Measurements from ENCODE around the gene ERCC6.

GRCh38 chr10:49527061-49527460, 11.9 kb downstream of the ERCC6 start:
- no peak for TF ChIP-seq POLR2AphosphoS5 (IDR thresholded peaks at IDR 0.05)
- no peak for TF ChIP-seq CTCF (IDR thresholded peaks at IDR 0.05; ENCODE audit: poor library complexity, severe bottlenecking)
- TF ChIP-seq TAF1 (IDR thresholded peaks at IDR 0.05; ENCODE audit: low read depth) = no peak
- no peak for TF ChIP-seq EZH2 (IDR thresholded peaks at IDR 0.05; ENCODE audit: borderline replicate concordance, insufficient read depth, low read length, poor library complexity, severe bottlenecking)
- no peak for TF ChIP-seq EP300 (conservative IDR thresholded peaks at IDR 0.05; ENCODE audit: poor library complexity, severe bottlenecking)
- no peak for TF ChIP-seq RAD21 (conservative IDR thresholded peaks at IDR 0.05)
- no peak for TF ChIP-seq SMC3 (conservative IDR thresholded peaks at IDR 0.05; ENCODE audit: poor library complexity)
